DND-41 (cell line): ENCODE measurements around the gene CADM2.

Source experiments
- ATAC-seq: fragments of 200-7000 bp; cut with Tn5 transposase; 3 replicates; pipeline ENCODE4 v1.9.1; 2021; ENCODE audit warnings: low read depth; ENCODE audit not compliant: insufficient read depth
- DNase-seq: peaks from one replicate; pipeline ENCODE4 v3.0.0-alpha.2; 2020
- H2AFZ ChIP-seq: 2 replicates; pipeline ENCODE4 v1.6.0; 2012; ENCODE audit warnings: low read depth, low read length
- H3K27ac ChIP-seq: 2 replicates; pipeline ENCODE4 v1.5.1; 2012; ENCODE audit warnings: low read length, inconsistent platforms
- H3K27me3 ChIP-seq: fragments of 200-600 bp; sonication (generic); 2 replicates; pipeline ENCODE4 v1.6.0; 2012; ENCODE audit warnings: low read length, mild to moderate bottlenecking, inconsistent platforms; ENCODE audit not compliant: insufficient read depth, poor library complexity
- H3K36me3 ChIP-seq: 2 replicates; pipeline ENCODE4 v1.5.1; 2012; ENCODE audit warnings: low read length, inconsistent platforms; ENCODE audit not compliant: insufficient read depth
- H3K4me1 ChIP-seq: 2 replicates; pipeline ENCODE4 v1.5.1; 2012; ENCODE audit warnings: mild to moderate bottlenecking, low read length; ENCODE audit not compliant: insufficient read depth
- H3K4me2 ChIP-seq: 2 replicates; pipeline ENCODE4 v1.6.0; 2012; ENCODE audit warnings: mild to moderate bottlenecking, moderate library complexity, low read length, inconsistent platforms; ENCODE audit not compliant: insufficient read depth
- H3K4me3 ChIP-seq, 2 experiments: fragments of 200-600 bp in 1 of 2; shearing (Covaris generic) in 1 of 2; 2 replicates each; pipeline ENCODE4 v1.5.1; 2012 to 2016; ENCODE audit warnings: inconsistent platforms in 2 of 2, low read length in 2 of 2, mild to moderate bottlenecking in 2 of 2, low read depth in 1 of 2, moderate library complexity in 1 of 2
- H3K79me2 ChIP-seq: 2 replicates; pipeline ENCODE4 v1.6.0; 2012; ENCODE audit warnings: low read length, inconsistent platforms; ENCODE audit not compliant: insufficient read depth
- H3K9ac ChIP-seq: 2 replicates; pipeline ENCODE4 v1.6.0; 2012; ENCODE audit warnings: low read depth, mild to moderate bottlenecking, inconsistent platforms, low read length, moderate library complexity
- H3K9me3 ChIP-seq: 2 replicates; pipeline ENCODE4 v1.5.1; 2012; ENCODE audit warnings: low read length, moderate library complexity, mild to moderate bottlenecking, inconsistent platforms; ENCODE audit not compliant: insufficient read depth, severe bottlenecking
- H4K20me1 ChIP-seq: 2 replicates; pipeline ENCODE4 v1.6.0; 2012; ENCODE audit warnings: low read length; ENCODE audit not compliant: insufficient read depth
- CTCF ChIP-seq: IDR thresholded peaks from 2 replicates; pipeline ENCODE4 v1.5.1; 2012; ENCODE audit warnings: borderline replicate concordance, low read length, moderate library complexity, mild to moderate bottlenecking; ENCODE audit not compliant: poor library complexity, severe bottlenecking; ENCODE audit errors: extremely low read depth
- EZH2 ChIP-seq: IDR thresholded peaks from 3 replicates; pipeline ENCODE4 v1.6.1; 2012; ENCODE audit warnings: borderline replicate concordance, low read depth, mild to moderate bottlenecking, moderate library complexity, low read length, inconsistent platforms; ENCODE audit not compliant: severe bottlenecking

CADM2 gene

GRCh38 chr3:85208650-85209049 lies 249.9 kb downstream of the CADM2 start:
- no peaks in the 10 kb centered on the region for H3K27me3 ChIP-seq
- no peaks in the 10 kb centered on the region for H3K4me1 ChIP-seq
- DNase-seq (no peak), ATAC-seq (no peak)
- no peaks in the 10 kb centered on the region for H3K36me3 ChIP-seq
- no peak overlapping the region for H3K27ac ChIP-seq
- no peak overlapping the region for H3K9ac ChIP-seq
- H3K4me2 ChIP-seq, result no peak overlapping the region
- no peaks in the 10 kb centered on the region for H4K20me1 ChIP-seq
- H3K79me2 ChIP-seq, result no peaks in the 10 kb centered on the region
- no peaks in the 10 kb centered on the region for H3K9me3 ChIP-seq
- no peak overlapping the region for H2AFZ ChIP-seq
- TF ChIP-seq CTCF (no peak), EZH2 (no peak)
- H3K4me3 ChIP-seq, result no peak overlapping the region

GRCh38 chr3:85210540-85210939 lies 251.8 kb downstream of the CADM2 start:
- Histone ChIP-seq H3K27me3 (no peaks in the 10 kb centered on the region), H4K20me1 (no peaks in the 10 kb centered on the region), H3K27ac (no peak overlapping the region), H2AFZ (no peak overlapping the region), H3K9me3 (no peaks in the 10 kb centered on the region), H3K4me3 (no peak overlapping the region), H3K4me1 (no peaks in the 10 kb centered on the region), H3K4me2 (no peak overlapping the region), H3K9ac (no peak overlapping the region), H3K36me3 (no peaks in the 10 kb centered on the region), H3K79me2 (no peaks in the 10 kb centered on the region)
- no peak for ATAC-seq
- no peak for TF ChIP-seq EZH2
- TF ChIP-seq CTCF, result no peak
- no peak for DNase-seq

GRCh38 chr3:85228966-85229365 lies 270.2 kb downstream of the CADM2 start:
- Histone ChIP-seq H3K4me1 (no peaks in the 10 kb centered on the region), H3K4me3 (no peak overlapping the region), H3K9me3 (no peaks in the 10 kb centered on the region), H3K79me2 (no peaks in the 10 kb centered on the region), H3K4me2 (no peak overlapping the region), H3K9ac (no peak overlapping the region), H3K36me3 (no peaks in the 10 kb centered on the region), H2AFZ (no peak overlapping the region), H3K27ac (no peak overlapping the region), H3K27me3 (no peaks in the 10 kb centered on the region), H4K20me1 (no peaks in the 10 kb centered on the region)
- no peak for DNase-seq
- TF ChIP-seq CTCF (no peak), EZH2 (no peak)
- no peak for ATAC-seq

GRCh38 chr3:85244091-85244490 lies 285.3 kb downstream of the CADM2 start:
- no peaks in the 10 kb centered on the region for H3K79me2 ChIP-seq

More at GRCh38 chr3:85244091-85244490, 285.3 kb downstream of the CADM2 start:
- no peak overlapping the region for H3K4me3 ChIP-seq
- H3K4me2 ChIP-seq, result no peak overlapping the region
- H3K9ac ChIP-seq, result no peak overlapping the region
- H3K27ac ChIP-seq, result no peak overlapping the region
- H2AFZ ChIP-seq, result no peak overlapping the region
- TF ChIP-seq CTCF, result no peak
- no peak for TF ChIP-seq EZH2
- no peaks in the 10 kb centered on the region for H3K27me3 ChIP-seq
- no peaks in the 10 kb centered on the region for H3K9me3 ChIP-seq
- no peaks in the 10 kb centered on the region for H4K20me1 ChIP-seq
- no peaks in the 10 kb centered on the region for H3K36me3 ChIP-seq
- DNase-seq (no peak), ATAC-seq (no peak)
- H3K4me1 ChIP-seq, result no peaks in the 10 kb centered on the region
